DLD1 (cell line): ENCODE data around the gene CH25H.
"Not testable (repeated sequence)": the region's sequence is repeated elsewhere in the genome, so short reads cannot be mapped to it uniquely, and the experiment has no call there.

ENCODE experiments used
- in situ Hi-C: cut with HindIII; loops from 2 replicates; pipeline ENCODE4 v1.10.0; 2017; ENCODE audit warnings: low sequenced_read_pairs

Gene CH25H

GRCh38 chr10:89203237-89203636 lies 3.9 kb downstream of the CH25H start:
- in situ Hi-C loops = loop anchor here (25.0 kb wide), 1 partner anchor 366 kb away; no protein-coding TSS in a partner anchor

GRCh38 chr10:89202033-89202425 lies 5.1 kb downstream of the CH25H start:
- in situ Hi-C loops = loop anchor here (25.0 kb wide), 1 partner anchor 365 kb away; no protein-coding TSS in a partner anchor

- in situ Hi-C loops = loop anchor here (25.0 kb wide), 1 partner anchor 364 kb away; no protein-coding TSS in a partner anchor
Measured at GRCh38 chr10:89201345-89202032, 5.6 kb downstream of the CH25H start.

- in situ Hi-C loops = no loop called here
Measured at GRCh38 chr10:89197473-89197872, 9.6 kb downstream of the CH25H start.

GRCh38 chr10:89191301-89191700 lies 15.8 kb downstream of the CH25H start:
- in situ Hi-C loops = not testable (repeated sequence)

- in situ Hi-C loops = no loop called here
Measured at GRCh38 chr10:89189211-89189734, 17.8 kb downstream of the CH25H start.

- in situ Hi-C loops = no loop called here
Measured at GRCh38 chr10:89185658-89186057, 21.5 kb downstream of the CH25H start.

- in situ Hi-C loops = no loop called here
Measured at GRCh38 chr10:89184638-89185037, 22.5 kb downstream of the CH25H start.

- in situ Hi-C loops = no loop called here
Measured at GRCh38 chr10:89183571-89183970, 23.5 kb downstream of the CH25H start.

- in situ Hi-C loops = no loop called here
Measured at GRCh38 chr10:89182894-89183293, 24.2 kb downstream of the CH25H start.

- in situ Hi-C loops = no loop called here
Measured at GRCh38 chr10:89175816-89176215, 31.3 kb downstream of the CH25H start.

GRCh38 chr10:89173075-89173474 lies 34.0 kb downstream of the CH25H start:
- in situ Hi-C loops = no loop called here

GRCh38 chr10:89171996-89172395 lies 35.1 kb downstream of the CH25H start:
- in situ Hi-C loops = no loop called here

GRCh38 chr10:89171263-89171872 lies 35.7 kb downstream of the CH25H start:
- in situ Hi-C loops = no loop called here

- in situ Hi-C loops = not testable (repeated sequence)
Measured at GRCh38 chr10:89168354-89168900, 38.7 kb downstream of the CH25H start.

GRCh38 chr10:89167915-89168314 lies 39.2 kb downstream of the CH25H start:
- in situ Hi-C loops = no loop called here

GRCh38 chr10:89165923-89166322 lies 41.2 kb downstream of the CH25H start:
- in situ Hi-C loops = no loop called here

GRCh38 chr10:89164920-89165319 lies 42.2 kb downstream of the CH25H start:
- in situ Hi-C loops = no loop called here

- in situ Hi-C loops = no loop called here
Measured at GRCh38 chr10:89164080-89164479, 43.0 kb downstream of the CH25H start.

- in situ Hi-C loops = no loop called here
Measured at GRCh38 chr10:89163265-89163995, 43.7 kb downstream of the CH25H start.

- in situ Hi-C loops = no loop called here
Measured at GRCh38 chr10:89162596-89162995, 44.5 kb downstream of the CH25H start.
